Measurements from ENCODE around the gene CR1L. TPM values are rescaled to one million over a fixed set of nuclear protein-coding genes. Genes with fewer than 3 reads are reported as not detected.
A peak's percentile ranks its signal among the peaks of the same experiment; 100 is the strongest.

Gene CR1L
- total and polyA plus RNA-seq, 9 of the 15 experiments (the other 6 are each of a cell fraction or from before 2014, with no cell fraction given): 10.1 to 74.8 (median 34.3) TPM

GRCh38 chr1:207751790-207752455 is 107.0 kb downstream of the CR1L start, which contains the start of gene CD46 (continued):
- TF ChIP-seq ZSCAN32 (CRISPR knock-in tag; IDR thresholded peaks at IDR 0.05) (peak; percentile 32; the same call in 1 of the 2 replicates), TFAM (CRISPR knock-in tag; conservative IDR thresholded peaks at IDR 0.05) (no peak), MGA (IDR thresholded peaks at IDR 0.05) (peak; percentile 73), TGIF2 (CRISPR knock-in tag; IDR thresholded peaks at IDR 0.05) (no peak), E2F8 (IDR thresholded peaks at IDR 0.05; ENCODE audit: low read depth, partially characterized antibody) (peak; percentile 27), CTCFL (IDR thresholded peaks at IDR 0.05; ENCODE audit: borderline replicate concordance, insufficient read depth, low read depth, low read length, poor library complexity, severe bottlenecking) (no peak), ZFP1 (CRISPR knock-in tag; IDR thresholded peaks at IDR 0.05) (no peak)

All from K562 (cell line).